K562 (cell line): Measurements from ENCODE around the gene PHKA2. TPM values are rescaled to one million over a fixed set of nuclear protein-coding genes. Genes with fewer than 3 reads are reported as not detected.

Source experiments
- ATAC-seq: fragments of 200-7000 bp; cut with Tn5 transposase; 3 replicates; pipeline ENCODE4 v1.9.1; 2020; ENCODE audit warnings: moderate library complexity
- BruUV-seq: library from RNA; stranded (reverse); fragments of 400-500 nt; replicated peaks from 2 replicates; lab custom pipeline; 2021; lab: Mats Ljungman, UMichigan
- CTCF ChIA-PET: fragments of 300-600 bp; formaldehyde crosslinking; extraction: SDS; loops from one replicate; lab custom pipeline; 2021; ENCODE audit warnings: low intra/inter-chr PET ratio; lab: Yijun Ruan, JAX
- POLR2A ChIA-PET: fragments of 300-600, 350-650 bp; sonication (Branson Sonifier 250); formaldehyde crosslinking; extraction: SDS; loops from one replicate; lab custom pipeline; 2021; ENCODE audit warnings: antibody characterized with exemption, inconsistent platforms; lab: Yijun Ruan, JAX
- DNase-seq, 4 experiments: peaks; one replicate each; pipeline versions ENCODE4 v3.0.0 to v3.0.0-alpha.2; 2011 to 2018; ENCODE audit warnings: low spot score in 3 of 4, mixed read lengths in 3 of 4; ENCODE audit errors: extremely low read depth in 1 of 4
- FAIRE-seq: peaks from 2 replicates; lab custom pipeline; 2011; peaks lifted over from hg19 to GRCh38; lab: Jason Lieb, UNC
- H2AFZ ChIP-seq: 2 replicates; pipeline ENCODE4 v1.6.0; 2011; ENCODE audit warnings: low read depth, low read length, control low read depth, inconsistent platforms
- H3K27ac ChIP-seq: fragments of 200-600 bp; 3 replicates; pipeline ENCODE4 v1.8.0; 2011; ENCODE audit warnings: low read depth, mild to moderate bottlenecking, control low read depth, inconsistent platforms, low read length, moderate library complexity, mixed read lengths; ENCODE audit errors: extremely low read depth
- H3K27me3 ChIP-seq, 2 experiments: fragments of 300-600 bp in 1 of 2; 2 replicates in 1 of 2; 3 replicates in 1 of 2; pipeline versions ENCODE4 v1.6.0 to v1.8.0; 2011; ENCODE audit warnings: inconsistent platforms in 2 of 2, low read length in 2 of 2, mild to moderate bottlenecking in 1 of 2, mixed read lengths in 1 of 2, moderate library complexity in 1 of 2; ENCODE audit not compliant: control insufficient read depth in 2 of 2, insufficient read depth in 2 of 2
- H3K36me3 ChIP-seq: fragments of 300-600 bp; 3 replicates; pipeline ENCODE4 v1.8.0; 2011; ENCODE audit warnings: mild to moderate bottlenecking, low read length, inconsistent platforms; ENCODE audit not compliant: control insufficient read depth, insufficient read depth
- H3K4me1 ChIP-seq, 2 experiments: fragments of 200-600 bp in 1 of 2; replicated peaks in 1 of 2; 2 replicates in 1 of 2; 3 replicates in 1 of 2; pipeline versions ENCODE4 v1.5.1 to v1.8.0; 2011; ENCODE audit warnings: inconsistent platforms in 2 of 2, low read length in 2 of 2, mild to moderate bottlenecking in 1 of 2, mixed read lengths in 1 of 2, moderate library complexity in 1 of 2; ENCODE audit not compliant: control insufficient read depth in 2 of 2, insufficient read depth in 2 of 2
- H3K4me2 ChIP-seq: 2 replicates; pipeline ENCODE4 v1.6.1; 2011; ENCODE audit warnings: low read length, control low read depth, inconsistent platforms, mixed read lengths; ENCODE audit not compliant: insufficient read depth
- H3K4me3 ChIP-seq: fragments of 200-600 bp; sonication (generic), shearing (Covaris generic); 2 replicates; pipeline ENCODE4 v1.5.1; 2016; ENCODE audit warnings: control low read depth, inconsistent platforms
- H3K79me2 ChIP-seq: fragments of 200-600 bp; 3 replicates; pipeline ENCODE4 v1.8.0; 2011; ENCODE audit warnings: low read length, inconsistent platforms; ENCODE audit not compliant: control insufficient read depth, insufficient read depth
- H3K9ac ChIP-seq, 2 experiments: 2 replicates each; pipeline versions ENCODE4 v1.6.0 to v1.6.1; 2011; ENCODE audit warnings: low read depth in 2 of 2, low read length in 2 of 2, control low read depth in 1 of 2, inconsistent platforms in 1 of 2, mild to moderate bottlenecking in 1 of 2, mixed read lengths in 1 of 2; ENCODE audit not compliant: insufficient read depth in 1 of 2
- H3K9me1 ChIP-seq: one replicate; pipeline ENCODE4 v1.6.0; 2011; ENCODE audit warnings: inconsistent platforms, mild to moderate bottlenecking, low read length, moderate library complexity; ENCODE audit not compliant: control insufficient read depth, insufficient read depth
- H3K9me3 ChIP-seq: replicated peaks from 2 replicates; pipeline ENCODE4 v1.5.1; 2011; ENCODE audit warnings: low read depth, low read length, inconsistent platforms; ENCODE audit not compliant: control insufficient read depth, insufficient read depth
- H4K20me1 ChIP-seq: replicated peaks from 2 replicates; pipeline ENCODE4 v1.6.1; 2011; ENCODE audit warnings: low read length, inconsistent platforms, mixed read lengths; ENCODE audit not compliant: control insufficient read depth, insufficient read depth
- BCOR ChIP-seq: fragments of 450-650 bp; IDR thresholded peaks from 2 replicates; pipeline ENCODE4 v1.6.1; 2016
- BRCA1 ChIP-seq, 2 experiments: fragments of 450-650 bp in 1 of 2; sonication (generic) in 1 of 2; formaldehyde crosslinking in 1 of 2; IDR thresholded peaks; 2 replicates each; pipeline versions ENCODE4 v1.5.0 to v1.6.1; 2017 to 2020; ENCODE audit warnings: mild to moderate bottlenecking in 1 of 2, missing genetic modification reagents in 1 of 2
- HEY1 ChIP-seq: fragments of 250-450 bp; sonication (Bioruptor Pico); IDR thresholded peaks from 2 replicates; pipeline ENCODE4 v1.5.0; 2020; ENCODE audit warnings: mild to moderate bottlenecking, moderate library complexity, borderline replicate concordance
- JUN ChIP-seq, 2 experiments: sonication (generic) in 1 of 2; formaldehyde crosslinking in 1 of 2; IDR thresholded peaks; 2 replicates each; pipeline versions ENCODE4 v1.6.1 to v1.8.0; 2012 to 2022; ENCODE audit warnings: borderline replicate concordance in 2 of 2, mild to moderate bottlenecking in 2 of 2, improper control_type of control experiment in 1 of 2, low read depth in 1 of 2, low read length in 1 of 2, missing genetic modification reagents in 1 of 2
- MCM2 ChIP-seq: fragments of 450-650 bp; IDR thresholded peaks from 2 replicates; pipeline ENCODE4 v1.6.1; 2017; ENCODE audit warnings: low read depth, mild to moderate bottlenecking
- SMARCE1 ChIP-seq: fragments of 450-650 bp; IDR thresholded peaks from 2 replicates; pipeline ENCODE4 v1.7.1; 2016; ENCODE audit warnings: mild to moderate bottlenecking
- SPI1 ChIP-seq: IDR thresholded peaks from 2 replicates; pipeline ENCODE4 v1.6.1; 2011; ENCODE audit warnings: low read depth, low read length, control low read depth, borderline replicate concordance
- ZNF263 ChIP-seq: sonication (generic); formaldehyde crosslinking; IDR thresholded peaks from 2 replicates; pipeline ENCODE4 v1.8.0; 2022; ENCODE audit warnings: mild to moderate bottlenecking, missing genetic modification reagents, borderline replicate concordance
- ZNF41 ChIP-seq: fragments of 250-450 bp; sonication (Bioruptor Pico); conservative IDR thresholded peaks from 2 replicates; pipeline ENCODE4 v1.4.0; 2020; ENCODE audit warnings: mild to moderate bottlenecking
- ZNF584 ChIP-seq: fragments of 200-800 bp; sonication (Bioruptor generic); IDR thresholded peaks from 2 replicates; pipeline ENCODE4 v1.6.1; 2016; ENCODE audit warnings: low read depth, mild to moderate bottlenecking, missing genetic modification characterization, missing compliant biosample characterization
- WGBS: fragments of 100-300 bp; shearing (Covaris generic); methylation state at CpG from one replicate; pipeline ENCODE4 v1.1.6; 2016; ENCODE audit warnings: low coverage, mixed read lengths; ENCODE audit not compliant: insufficient coverage; ENCODE audit errors: missing lambda C conversion rate; 5-methylcytosine and 5-hydroxymethylcytosine counted together
- in situ Hi-C: fragments of 300-500 bp; cut with MboI; formaldehyde crosslinking; loops from 4 replicates; pipeline ENCODE4 v1.15.0; 2018; ENCODE audit warnings: inconsistent platforms, mixed read lengths
- intact Hi-C: fragments of 100-400 bp; cut with micrococcal nuclease; formaldehyde crosslinking; loops from 2 replicates; pipeline ENCODE4 v1.14.2; 2022
- polyA plus RNA-seq, 8 experiments: library from polyadenylated mRNA; depleted of rRNA in 4 of 8; stranded (reverse) in 5 of 8; unstranded in 3 of 8; fragments of >200 nt; fragmentation: Nextera tagmentation in 2 of 8; fragmentation: Illumina TruSeq in 1 of 8; extraction: Ambion mirVana in 2 of 8; extraction: Trizol in 1 of 8; gene quantifications; 2 replicates each; pipeline versions ENCODE4 v1.2.1 to v1.2.3, GENCODE V29; 2011 to 2014; ENCODE audit warnings: inconsistent platforms in 1 of 8, missing spikeins in 1 of 8
- total RNA-seq, 7 experiments: library from RNA; depleted of rRNA in 6 of 7; stranded (reverse); fragments of >200 nt in 6 of 7; fragmentation: Illumina TruSeq in 2 of 7; extraction: Trizol in 2 of 7; gene quantifications; 2 replicates each; pipeline versions ENCODE4 v1.2.1 to v1.2.3, GENCODE V29; 2011 to 2021; ENCODE audit warnings: low replicate concordance in 1 of 7
- TF ChIP-seq, protein P1 (sequence below): sonication (generic); IDR thresholded peaks from 2 replicates; pipeline ENCODE4 v1.6.1; 2016
- TF ChIP-seq, protein P2 (sequence below): fragments of 250-450 bp; sonication (Bioruptor Pico); IDR thresholded peaks from 2 replicates; pipeline ENCODE4 v1.4.0; 2020; ENCODE audit warnings: mild to moderate bottlenecking
- TF ChIP-seq, protein P3 (sequence below): fragments of 450-650 bp; formaldehyde crosslinking; IDR thresholded peaks from 2 replicates; pipeline ENCODE4 v1.4.0; 2020; ENCODE audit warnings: mild to moderate bottlenecking
- TF ChIP-seq, protein P4 (sequence below): fragments of 450-650 bp; IDR thresholded peaks from 2 replicates; pipeline ENCODE4 v1.6.1; 2014; ENCODE audit warnings: low read depth, mild to moderate bottlenecking, moderate library complexity, borderline replicate concordance

PHKA2 gene
- total and polyA plus RNA-seq, 9 of the 15 experiments (the other 6 are each of a cell fraction or from before 2014, with no cell fraction given), result 2.8 to 33.1 (median 20.3) TPM

DNA sequence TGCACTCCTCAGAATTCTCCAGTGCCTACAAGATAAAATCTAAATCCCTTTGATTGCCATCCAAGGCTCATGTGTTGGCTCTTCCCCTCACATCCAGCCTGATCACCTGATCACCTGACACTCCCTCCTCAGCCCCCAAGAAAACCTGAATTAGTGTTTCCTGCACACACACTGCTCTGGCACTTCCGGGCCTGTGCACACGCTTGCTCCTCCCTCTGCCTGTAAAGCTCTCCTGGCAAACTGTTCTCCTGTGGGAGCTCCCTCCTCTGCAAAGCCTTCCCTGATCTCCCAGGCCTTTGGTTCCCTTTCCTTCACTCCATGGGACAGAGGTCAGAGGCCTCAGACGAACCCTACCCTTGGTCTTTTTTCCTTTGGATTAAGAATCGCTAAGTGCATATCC, 19.9 kb downstream of the PHKA2 start:
- no peak for ATAC-seq
- WGBS, result 83% methylated on average over 3 of the region's 4 CpGs
- Histone ChIP-seq H3K4me2 (no peak overlapping the region), H2AFZ (no peak overlapping the region), H3K9me3 (no peaks in the 10 kb centered on the region), H3K9ac (no peak overlapping the region), H3K4me1 (peaks cover 0 to 3% of the 10 kb centered on the region in 2 experiments; a peak in 2 of 5 replicates), H3K79me2 (no peaks in the 10 kb centered on the region; the same call in 2 of the 3 replicates), H3K27ac (no peak overlapping the region), H3K4me3 (no peak overlapping the region), H3K27me3 (no peaks in the 10 kb centered on the region), H3K9me1 (no peaks in the 10 kb centered on the region), H3K36me3 (no peaks in the 10 kb centered on the region), H4K20me1 (no peaks in the 10 kb centered on the region)
- ChIA-PET POLR2A (interaction anchor here (1.0 kb wide), 1 partner anchor 17 kb away, joined by 3 read pairs; no protein-coding TSS in a partner anchor), CTCF (no interaction called here)
- intact Hi-C loops, result no loop called here
- in situ Hi-C loops, result no loop called here
- no peak for FAIRE-seq
- no peak for TF ChIP-seq JUN (IDR thresholded peaks at IDR 0.05; ENCODE audit: borderline replicate concordance, low read depth, low read length)
- TF ChIP-seq JUN (CRISPR knock-in tag; IDR thresholded peaks at IDR 0.05; ENCODE audit: borderline replicate concordance), result no peak
- TF ChIP-seq SPI1, result no peak
- TF ChIP-seq, protein P1, sequence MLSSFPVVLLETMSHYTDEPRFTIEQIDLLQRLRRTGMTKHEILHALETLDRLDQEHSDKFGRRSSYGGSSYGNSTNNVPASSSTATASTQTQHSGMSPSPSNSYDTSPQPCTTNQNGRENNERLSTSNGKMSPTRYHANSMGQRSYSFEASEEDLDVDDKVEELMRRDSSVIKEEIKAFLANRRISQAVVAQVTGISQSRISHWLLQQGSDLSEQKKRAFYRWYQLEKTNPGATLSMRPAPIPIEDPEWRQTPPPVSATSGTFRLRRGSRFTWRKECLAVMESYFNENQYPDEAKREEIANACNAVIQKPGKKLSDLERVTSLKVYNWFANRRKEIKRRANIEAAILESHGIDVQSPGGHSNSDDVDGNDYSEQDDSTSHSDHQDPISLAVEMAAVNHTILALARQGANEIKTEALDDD, result no peak
- TF ChIP-seq BCOR, result no peak
- no peak for TF ChIP-seq ZNF41 (CRISPR knock-in tag)
- TF ChIP-seq, protein P2, sequence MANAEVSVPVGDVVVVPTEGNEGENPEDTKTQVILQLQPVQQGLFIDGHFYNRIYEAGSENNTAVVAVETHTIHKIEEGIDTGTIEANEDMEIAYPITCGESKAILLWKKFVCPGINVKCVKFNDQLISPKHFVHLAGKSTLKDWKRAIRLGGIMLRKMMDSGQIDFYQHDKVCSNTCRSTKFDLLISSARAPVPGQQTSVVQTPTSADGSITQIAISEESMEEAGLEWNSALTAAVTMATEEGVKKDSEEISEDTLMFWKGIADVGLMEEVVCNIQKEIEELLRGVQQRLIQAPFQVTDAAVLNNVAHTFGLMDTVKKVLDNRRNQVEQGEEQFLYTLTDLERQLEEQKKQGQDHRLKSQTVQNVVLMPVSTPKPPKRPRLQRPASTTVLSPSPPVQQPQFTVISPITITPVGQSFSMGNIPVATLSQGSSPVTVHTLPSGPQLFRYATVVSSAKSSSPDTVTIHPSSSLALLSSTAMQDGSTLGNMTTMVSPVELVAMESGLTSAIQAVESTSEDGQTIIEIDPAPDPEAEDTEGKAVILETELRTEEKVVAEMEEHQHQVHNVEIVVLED, result no peak
- TF ChIP-seq HEY1 (CRISPR knock-in tag), result no peak
- TF ChIP-seq ZNF584 (CRISPR knock-in tag), result no peak
- TF ChIP-seq, protein P3, sequence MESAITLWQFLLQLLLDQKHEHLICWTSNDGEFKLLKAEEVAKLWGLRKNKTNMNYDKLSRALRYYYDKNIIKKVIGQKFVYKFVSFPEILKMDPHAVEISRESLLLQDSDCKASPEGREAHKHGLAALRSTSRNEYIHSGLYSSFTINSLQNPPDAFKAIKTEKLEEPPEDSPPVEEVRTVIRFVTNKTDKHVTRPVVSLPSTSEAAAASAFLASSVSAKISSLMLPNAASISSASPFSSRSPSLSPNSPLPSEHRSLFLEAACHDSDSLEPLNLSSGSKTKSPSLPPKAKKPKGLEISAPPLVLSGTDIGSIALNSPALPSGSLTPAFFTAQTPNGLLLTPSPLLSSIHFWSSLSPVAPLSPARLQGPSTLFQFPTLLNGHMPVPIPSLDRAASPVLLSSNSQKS (CRISPR knock-in tag), result no peak
- no peak for TF ChIP-seq SMARCE1
- TF ChIP-seq, protein P4, sequence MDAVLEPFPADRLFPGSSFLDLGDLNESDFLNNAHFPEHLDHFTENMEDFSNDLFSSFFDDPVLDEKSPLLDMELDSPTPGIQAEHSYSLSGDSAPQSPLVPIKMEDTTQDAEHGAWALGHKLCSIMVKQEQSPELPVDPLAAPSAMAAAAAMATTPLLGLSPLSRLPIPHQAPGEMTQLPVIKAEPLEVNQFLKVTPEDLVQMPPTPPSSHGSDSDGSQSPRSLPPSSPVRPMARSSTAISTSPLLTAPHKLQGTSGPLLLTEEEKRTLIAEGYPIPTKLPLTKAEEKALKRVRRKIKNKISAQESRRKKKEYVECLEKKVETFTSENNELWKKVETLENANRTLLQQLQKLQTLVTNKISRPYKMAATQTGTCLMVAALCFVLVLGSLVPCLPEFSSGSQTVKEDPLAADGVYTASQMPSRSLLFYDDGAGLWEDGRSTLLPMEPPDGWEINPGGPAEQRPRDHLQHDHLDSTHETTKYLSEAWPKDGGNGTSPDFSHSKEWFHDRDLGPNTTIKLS, result no peak
- TF ChIP-seq ZNF263 (CRISPR knock-in tag), result no peak
- TF ChIP-seq BRCA1 (IDR thresholded peaks at IDR 0.05), result no peak
- no peak for TF ChIP-seq BRCA1 (CRISPR knock-in tag; IDR thresholded peaks at IDR 0.05)
- no peak for TF ChIP-seq MCM2
- no TSS peak for BruUV-seq
- DNase-seq, result no peak
